ENCODE data around the gene PANK1. TPM values are rescaled to one million over a fixed set of nuclear protein-coding genes. Genes with fewer than 3 reads are reported as not detected.
A peak's percentile ranks its signal among the peaks of the same experiment; 100 is the strongest.

The PANK1 gene
- polyA plus RNA-seq, 1 experiment = 4.2 TPM

- DNase-seq (ENCODE audit: low read depth) = no peak
- Histone ChIP-seq H3K27me3 (ENCODE audit: control insufficient read depth, insufficient read depth, low read length) (no peaks in the 10 kb centered on the region), H3K36me3 (ENCODE audit: control insufficient read depth, insufficient read depth, low read length) (no peaks in the 10 kb centered on the region), H3K4me3 (ENCODE audit: low read depth, low read length) (no peak overlapping the region)
- POLR2A ChIA-PET = interaction anchor here (0.7 kb wide), 1 partner anchor 53 kb away, joined by 4 read pairs; no protein-coding TSS in a partner anchor
- TF ChIP-seq, protein P1, sequence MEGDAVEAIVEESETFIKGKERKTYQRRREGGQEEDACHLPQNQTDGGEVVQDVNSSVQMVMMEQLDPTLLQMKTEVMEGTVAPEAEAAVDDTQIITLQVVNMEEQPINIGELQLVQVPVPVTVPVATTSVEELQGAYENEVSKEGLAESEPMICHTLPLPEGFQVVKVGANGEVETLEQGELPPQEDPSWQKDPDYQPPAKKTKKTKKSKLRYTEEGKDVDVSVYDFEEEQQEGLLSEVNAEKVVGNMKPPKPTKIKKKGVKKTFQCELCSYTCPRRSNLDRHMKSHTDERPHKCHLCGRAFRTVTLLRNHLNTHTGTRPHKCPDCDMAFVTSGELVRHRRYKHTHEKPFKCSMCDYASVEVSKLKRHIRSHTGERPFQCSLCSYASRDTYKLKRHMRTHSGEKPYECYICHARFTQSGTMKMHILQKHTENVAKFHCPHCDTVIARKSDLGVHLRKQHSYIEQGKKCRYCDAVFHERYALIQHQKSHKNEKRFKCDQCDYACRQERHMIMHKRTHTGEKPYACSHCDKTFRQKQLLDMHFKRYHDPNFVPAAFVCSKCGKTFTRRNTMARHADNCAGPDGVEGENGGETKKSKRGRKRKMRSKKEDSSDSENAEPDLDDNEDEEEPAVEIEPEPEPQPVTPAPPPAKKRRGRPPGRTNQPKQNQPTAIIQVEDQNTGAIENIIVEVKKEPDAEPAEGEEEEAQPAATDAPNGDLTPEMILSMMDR (IDR thresholded peaks at IDR 0.05; ENCODE audit: insufficient read depth, low read depth, low read length) = no peak
- CTCF ChIA-PET = interaction anchor here (1.0 kb wide), 1 partner anchor 10 kb away, joined by 3 read pairs; no protein-coding TSS in a partner anchor
Measured at GRCh38 chr10:89648074-89648473, 3.0 kb upstream of the PANK1 start.

- ChIA-PET CTCF (interaction anchor here (1.0 kb wide), 1 partner anchor 11 kb away, joined by 3 read pairs; no protein-coding TSS in a partner anchor), POLR2A (no interaction called here)
- Histone ChIP-seq H3K36me3 (ENCODE audit: control insufficient read depth, insufficient read depth, low read length) (no peaks in the 10 kb centered on the region), H3K27me3 (ENCODE audit: control insufficient read depth, insufficient read depth, low read length) (no peaks in the 10 kb centered on the region), H3K4me3 (ENCODE audit: low read depth, low read length) (no peak overlapping the region)
- DNase-seq (ENCODE audit: low read depth) = no peak
- TF ChIP-seq, protein P1 (IDR thresholded peaks at IDR 0.05; ENCODE audit: insufficient read depth, low read depth, low read length) = no peak
Measured at GRCh38 chr10:89646889-89647657, 2.0 kb upstream of the PANK1 start.

- DNase-seq (ENCODE audit: low read depth) = no peak
- H3K4me3 ChIP-seq (ENCODE audit: low read depth, low read length) = peak overlapping the region; percentile 69
- no peaks in the 10 kb centered on the region for H3K36me3 ChIP-seq (ENCODE audit: control insufficient read depth, insufficient read depth, low read length)
- POLR2A ChIA-PET = no interaction called here
- CTCF ChIA-PET = no interaction called here
- TF ChIP-seq, protein P1 (IDR thresholded peaks at IDR 0.05; ENCODE audit: insufficient read depth, low read depth, low read length) = no peak
- H3K27me3 ChIP-seq (ENCODE audit: control insufficient read depth, insufficient read depth, low read length) = no peaks in the 10 kb centered on the region
Measured at GRCh38 chr10:89645742-89646172, 715 bp upstream of the PANK1 start.

DNA sequence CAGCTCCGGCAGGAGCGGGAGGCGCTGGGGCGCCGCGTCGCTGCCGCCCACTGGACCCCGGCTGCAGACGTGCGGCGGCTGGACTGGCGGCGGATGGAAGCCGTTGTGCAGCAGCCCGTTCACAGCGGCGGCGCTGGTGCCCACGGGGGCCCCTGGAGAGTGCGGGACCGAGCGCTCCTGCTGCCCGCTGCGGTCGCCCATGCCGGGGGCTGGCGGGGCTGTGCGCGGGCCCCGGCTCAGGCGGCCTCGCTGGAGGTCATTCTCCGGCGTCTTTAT lies 413 bp downstream of the PANK1 start:
- ChIA-PET POLR2A (no interaction called here), CTCF (interaction anchor here (1.2 to 2.1 kb wide), 3 partner anchors 9 to 56 kb away, joined by 3 to 11 read pairs (median 3); partner anchors contain the start of gene KIF20B)
- peak overlapping the region; percentile 69 for H3K4me3 ChIP-seq (ENCODE audit: low read depth, low read length)

More for the DNA sequence above, 413 bp downstream of the PANK1 start:
- no peak for DNase-seq (ENCODE audit: low read depth)
- TF ChIP-seq, protein P1 (IDR thresholded peaks at IDR 0.05; ENCODE audit: insufficient read depth, low read depth, low read length) = 0 out of 2 replicates have a peak, but pooled peaks have one; percentile 0
- no peaks in the 10 kb centered on the region for H3K36me3 ChIP-seq (ENCODE audit: control insufficient read depth, insufficient read depth, low read length)
- no peaks in the 10 kb centered on the region for H3K27me3 ChIP-seq (ENCODE audit: control insufficient read depth, insufficient read depth, low read length)

Measured in BJ (cell line).